Uterus (tissue), 2 donors: ENCODE measurements around the gene CYP4A11.

Experiments used
- POLR2A ChIP-seq, 2 donors: fragments of 450-650 bp; IDR thresholded peaks; one replicate each; pipeline ENCODE4 v1.6.1; 2016; ENCODE audit warnings: antibody characterized with exemption in 2 of 2, mild to moderate bottlenecking in 1 of 2, moderate library complexity in 1 of 2
- TF ChIP-seq, protein P1 (sequence below), 4 experiments: fragments of 200-600 bp in 2 of 4; fragments of 450-650 bp in 2 of 4; sonication (generic) in 2 of 4; IDR thresholded peaks; one replicate each; pipeline ENCODE4 v1.5.1; 2016 to 2019; ENCODE audit warnings: antibody characterized with exemption in 4 of 4, mild to moderate bottlenecking in 2 of 4, moderate library complexity in 1 of 4

GRCh38 chr1:46942086-46942485 lies 810 bp upstream of the CYP4A11 start:
- TF ChIP-seq, protein P1, sequence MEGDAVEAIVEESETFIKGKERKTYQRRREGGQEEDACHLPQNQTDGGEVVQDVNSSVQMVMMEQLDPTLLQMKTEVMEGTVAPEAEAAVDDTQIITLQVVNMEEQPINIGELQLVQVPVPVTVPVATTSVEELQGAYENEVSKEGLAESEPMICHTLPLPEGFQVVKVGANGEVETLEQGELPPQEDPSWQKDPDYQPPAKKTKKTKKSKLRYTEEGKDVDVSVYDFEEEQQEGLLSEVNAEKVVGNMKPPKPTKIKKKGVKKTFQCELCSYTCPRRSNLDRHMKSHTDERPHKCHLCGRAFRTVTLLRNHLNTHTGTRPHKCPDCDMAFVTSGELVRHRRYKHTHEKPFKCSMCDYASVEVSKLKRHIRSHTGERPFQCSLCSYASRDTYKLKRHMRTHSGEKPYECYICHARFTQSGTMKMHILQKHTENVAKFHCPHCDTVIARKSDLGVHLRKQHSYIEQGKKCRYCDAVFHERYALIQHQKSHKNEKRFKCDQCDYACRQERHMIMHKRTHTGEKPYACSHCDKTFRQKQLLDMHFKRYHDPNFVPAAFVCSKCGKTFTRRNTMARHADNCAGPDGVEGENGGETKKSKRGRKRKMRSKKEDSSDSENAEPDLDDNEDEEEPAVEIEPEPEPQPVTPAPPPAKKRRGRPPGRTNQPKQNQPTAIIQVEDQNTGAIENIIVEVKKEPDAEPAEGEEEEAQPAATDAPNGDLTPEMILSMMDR (IDR thresholded peaks at IDR 0.05) = no peak
- no peak for TF ChIP-seq POLR2A (IDR thresholded peaks at IDR 0.05)
